IMR-90 (cell line): ENCODE results near the gene EXOC2. TPM values are rescaled to one million over a fixed set of nuclear protein-coding genes. Genes with fewer than 3 reads are reported as not detected.

Source experiments
- ATAC-seq: fragments of 200-7000 bp; cut with Tn5 transposase; 2 replicates; pipeline ENCODE4 v1.9.1; 2020; ENCODE audit warnings: low read depth, mild to moderate bottlenecking, moderate library complexity
- BruUV-seq: library from RNA; stranded (reverse); fragments of 400-500 nt; replicated peaks from 2 replicates; lab custom pipeline; 2021; lab: Mats Ljungman, UMichigan
- CTCF ChIA-PET: fragments of 300-600 bp; formaldehyde crosslinking; extraction: SDS; loops from one replicate; lab custom pipeline; 2021; ENCODE audit warnings: antibody characterized with exemption; lab: Yijun Ruan, JAX
- POLR2A ChIA-PET: fragments of 300-600 bp; sonication (Branson Sonifier 250); formaldehyde crosslinking; loops from one replicate; lab custom pipeline; 2022; ENCODE audit warnings: antibody characterized with exemption; ENCODE audit not compliant: unreplicated experiment; lab: Charles Lee
- DNase-seq: peaks from one replicate; pipeline ENCODE4 v3.0.0; 2013
- H2AFZ ChIP-seq: replicated peaks from 2 replicates; pipeline ENCODE3; 2013; ENCODE audit warnings: low read length, mild to moderate bottlenecking; ENCODE audit not compliant: poor library complexity
- H2AK5ac ChIP-seq: 2 replicates; pipeline ENCODE4 v1.6.1; 2013; ENCODE audit warnings: low read depth, low read length, inconsistent platforms
- H2AK9ac ChIP-seq: replicated peaks from 2 replicates; pipeline ENCODE3; 2013; ENCODE audit warnings: mild to moderate bottlenecking, low read depth, low read length, moderate library complexity; ENCODE audit not compliant: poor library complexity
- H2BK120ac ChIP-seq: 2 replicates; pipeline ENCODE4 v1.6.1; 2013; ENCODE audit warnings: low read depth, low read length, inconsistent platforms
- H2BK15ac ChIP-seq: 3 replicates; pipeline ENCODE4 v1.6.1; 2013; ENCODE audit warnings: low read depth, low read length, inconsistent platforms
- H2BK20ac ChIP-seq: 2 replicates; pipeline ENCODE4 v1.6.1; 2013; ENCODE audit warnings: low read depth, mild to moderate bottlenecking, inconsistent platforms, low read length, moderate library complexity
- H2BK5ac ChIP-seq: 2 replicates; pipeline ENCODE4 v1.6.1; 2013; ENCODE audit warnings: mild to moderate bottlenecking, low read depth, low read length, inconsistent platforms; ENCODE audit not compliant: poor library complexity, severe bottlenecking
- H3K14ac ChIP-seq: replicated peaks from 2 replicates; pipeline ENCODE4 v1.6.1; 2013; ENCODE audit warnings: low read depth, low read length, inconsistent platforms
- H3K18ac ChIP-seq: 2 replicates; pipeline ENCODE4 v1.6.1; 2013; ENCODE audit warnings: low read depth, low read length, control low read depth
- H3K23ac ChIP-seq: 2 replicates; pipeline ENCODE4 v1.6.1; 2013; ENCODE audit warnings: low read depth, low read length, inconsistent platforms
- H3K27ac ChIP-seq: 2 replicates; pipeline ENCODE4 v1.5.1; 2013; ENCODE audit warnings: mild to moderate bottlenecking, control low read depth, low read length; ENCODE audit not compliant: insufficient read depth
- H3K27me3 ChIP-seq: 2 replicates; pipeline ENCODE4 v1.6.1; 2013; ENCODE audit warnings: low read length; ENCODE audit not compliant: control insufficient read depth, insufficient read depth
- H3K36me3 ChIP-seq: 2 replicates; pipeline ENCODE4 v1.6.1; 2013; ENCODE audit warnings: low read length, mixed read lengths; ENCODE audit not compliant: control insufficient read depth, insufficient read depth
- H3K4ac ChIP-seq: 2 replicates; pipeline ENCODE4 v1.6.1; 2013; ENCODE audit warnings: low read depth, low read length, inconsistent platforms
- H3K4me1 ChIP-seq: 2 replicates; pipeline ENCODE4 v1.6.1; 2013; ENCODE audit warnings: low read length, mixed read lengths; ENCODE audit not compliant: control insufficient read depth, insufficient read depth
- H3K4me2 ChIP-seq: 2 replicates; pipeline ENCODE4 v1.6.1; 2013; ENCODE audit warnings: low read depth, mild to moderate bottlenecking, control low read depth, low read length, moderate library complexity
- H3K4me3 ChIP-seq: 2 replicates; pipeline ENCODE4 v1.5.1; 2013; ENCODE audit warnings: low read depth, mild to moderate bottlenecking, control low read depth, low read length, moderate library complexity; ENCODE audit not compliant: insufficient read depth
- H3K56ac ChIP-seq: 2 replicates; pipeline ENCODE4 v1.6.1; 2013; ENCODE audit warnings: low read length, inconsistent platforms; ENCODE audit not compliant: insufficient read depth; ENCODE audit errors: extremely low read depth
- H3K79me1 ChIP-seq, 2 experiments: 2 replicates each; pipeline ENCODE4 v1.6.1; 2013; ENCODE audit warnings: low read length in 2 of 2, inconsistent platforms in 1 of 2, low read depth in 1 of 2
- H3K9ac ChIP-seq: 2 replicates; pipeline ENCODE4 v1.6.1; 2013; ENCODE audit warnings: low read depth, low read length, control low read depth
- H3K9me1 ChIP-seq: 2 replicates; pipeline ENCODE4 v1.6.1; 2013; ENCODE audit warnings: low read length, inconsistent platforms; ENCODE audit not compliant: insufficient read depth
- H3K9me3 ChIP-seq: 2 replicates; pipeline ENCODE4 v1.6.1; 2013; ENCODE audit warnings: low read length; ENCODE audit not compliant: control insufficient read depth, insufficient read depth
- H4K20me1 ChIP-seq: 2 replicates; pipeline ENCODE4 v1.6.1; 2013; ENCODE audit warnings: low read length, inconsistent platforms; ENCODE audit not compliant: insufficient read depth
- H4K5ac ChIP-seq: 2 replicates; pipeline ENCODE4 v1.6.1; 2013; ENCODE audit warnings: mild to moderate bottlenecking, low read depth, low read length, control low read depth
- H4K8ac ChIP-seq, 2 experiments: 2 replicates each; pipeline ENCODE4 v1.6.1; 2013; ENCODE audit warnings: low read depth in 2 of 2, low read length in 2 of 2, control low read depth in 1 of 2, inconsistent platforms in 1 of 2
- H4K91ac ChIP-seq: 2 replicates; pipeline ENCODE4 v1.6.1; 2013; ENCODE audit warnings: low read depth, low read length, inconsistent platforms; ENCODE audit not compliant: insufficient read depth
- CEBPB ChIP-seq: IDR thresholded peaks from 2 replicates; pipeline ENCODE4 v1.6.1; 2012; ENCODE audit warnings: low read depth, low read length, improper control_type of control experiment
- CTCF ChIP-seq: conservative IDR thresholded peaks from 2 replicates; pipeline ENCODE4 v1.5.1; 2012; ENCODE audit warnings: mild to moderate bottlenecking, low read depth, low read length, improper control_type of control experiment
- ELK1 ChIP-seq: fragments of 150-350 bp; IDR thresholded peaks from 2 replicates; pipeline ENCODE4 v1.6.1; 2016; ENCODE audit warnings: low read depth, mild to moderate bottlenecking, low read length, moderate library complexity, borderline replicate concordance
- FOS ChIP-seq: fragments of 150-350 bp; IDR thresholded peaks from 2 replicates; pipeline ENCODE4 v1.6.1; 2016; ENCODE audit warnings: low read depth, low read length
- MAFK ChIP-seq: IDR thresholded peaks from 2 replicates; pipeline ENCODE4 v1.6.1; 2012; ENCODE audit warnings: low read depth, low read length, improper control_type of control experiment
- MAZ ChIP-seq: IDR thresholded peaks from 2 replicates; pipeline ENCODE4 v1.6.1; 2012; ENCODE audit warnings: low read depth, mild to moderate bottlenecking, low read length, improper control_type of control experiment, moderate library complexity, borderline replicate concordance
- MXI1 ChIP-seq: IDR thresholded peaks from 2 replicates; pipeline ENCODE4 v1.6.1; 2012; ENCODE audit warnings: low read depth, mild to moderate bottlenecking, low read length, moderate library complexity, borderline replicate concordance
- NFE2L2 ChIP-seq: fragments of 150-350 bp; IDR thresholded peaks from 2 replicates; pipeline ENCODE4 v1.6.1; 2016; ENCODE audit warnings: low read depth, mild to moderate bottlenecking, low read length
- POLR2A ChIP-seq: IDR thresholded peaks from 2 replicates; pipeline ENCODE4 v1.6.1; 2012; ENCODE audit warnings: mild to moderate bottlenecking, low read depth, low read length
- RAD21 ChIP-seq: IDR thresholded peaks from 2 replicates; pipeline ENCODE4 v1.6.1; 2012; ENCODE audit warnings: low read length, improper control_type of control experiment
- RCOR1 ChIP-seq: IDR thresholded peaks from 2 replicates; pipeline ENCODE4 v1.6.1; 2012; ENCODE audit warnings: mild to moderate bottlenecking, low read length, improper control_type of control experiment; ENCODE audit not compliant: insufficient replicate concordance
- SMC3 ChIP-seq: fragments of 150-350 bp; IDR thresholded peaks from 2 replicates; pipeline ENCODE4 v1.6.1; 2016; ENCODE audit warnings: low read depth, mild to moderate bottlenecking, antibody characterized with exemption, low read length, moderate library complexity
- WGBS, 2 experiments: methylation state at CpG; one replicate each; pipeline versions ENCODE4 v1.1.5 to v1.1.7; 2013; ENCODE audit warnings: missing lambda C conversion rate in 2 of 2; ENCODE audit not compliant: insufficient read length in 1 of 2; ENCODE audit errors: extremely low coverage in 2 of 2; 5-methylcytosine and 5-hydroxymethylcytosine counted together
- dilution Hi-C: fragments of 300-500 bp; cut with HindIII; formaldehyde crosslinking; loops from one replicate; pipeline ENCODE4 v1.14.3; 2018; ENCODE audit warnings: low sequenced_read_pairs; ENCODE audit not compliant: unreplicated experiment
- in situ Hi-C: fragments of 300-500 bp; cut with MboI; formaldehyde crosslinking; loops from 3 replicates; pipeline ENCODE4 v1.14.3; 2019; ENCODE audit warnings: low sequenced_read_pairs, inconsistent platforms, mixed read lengths
- intact Hi-C: fragments of 100-400 bp; cut with micrococcal nuclease; formaldehyde crosslinking; loops from 2 replicates; pipeline ENCODE4 v1.10.0; 2022
- polyA plus RNA-seq, 3 experiments: library from polyadenylated mRNA; depleted of rRNA; stranded (reverse); fragments of >200 nt; gene quantifications; 2 replicates each; pipeline ENCODE4 v1.2.3, GENCODE V29; 2012; ENCODE audit warnings: low replicate concordance in 1 of 3
- total RNA-seq: library from RNA; depleted of rRNA; stranded (reverse); fragments of >200 nt; gene quantifications from 2 replicates; pipeline ENCODE4 v1.2.3, GENCODE V29; 2012
- TF ChIP-seq, protein P1 (sequence below): fragments of 150-350 bp; IDR thresholded peaks from 2 replicates; pipeline ENCODE4 v1.6.1; 2017; ENCODE audit warnings: mild to moderate bottlenecking, antibody characterized with exemption, low read length, low read depth

EXOC2 gene
- total and polyA plus RNA-seq, 2 of the 4 experiments (the other 2 are of a cell fraction): 13.1 to 37.3 TPM

DNA sequence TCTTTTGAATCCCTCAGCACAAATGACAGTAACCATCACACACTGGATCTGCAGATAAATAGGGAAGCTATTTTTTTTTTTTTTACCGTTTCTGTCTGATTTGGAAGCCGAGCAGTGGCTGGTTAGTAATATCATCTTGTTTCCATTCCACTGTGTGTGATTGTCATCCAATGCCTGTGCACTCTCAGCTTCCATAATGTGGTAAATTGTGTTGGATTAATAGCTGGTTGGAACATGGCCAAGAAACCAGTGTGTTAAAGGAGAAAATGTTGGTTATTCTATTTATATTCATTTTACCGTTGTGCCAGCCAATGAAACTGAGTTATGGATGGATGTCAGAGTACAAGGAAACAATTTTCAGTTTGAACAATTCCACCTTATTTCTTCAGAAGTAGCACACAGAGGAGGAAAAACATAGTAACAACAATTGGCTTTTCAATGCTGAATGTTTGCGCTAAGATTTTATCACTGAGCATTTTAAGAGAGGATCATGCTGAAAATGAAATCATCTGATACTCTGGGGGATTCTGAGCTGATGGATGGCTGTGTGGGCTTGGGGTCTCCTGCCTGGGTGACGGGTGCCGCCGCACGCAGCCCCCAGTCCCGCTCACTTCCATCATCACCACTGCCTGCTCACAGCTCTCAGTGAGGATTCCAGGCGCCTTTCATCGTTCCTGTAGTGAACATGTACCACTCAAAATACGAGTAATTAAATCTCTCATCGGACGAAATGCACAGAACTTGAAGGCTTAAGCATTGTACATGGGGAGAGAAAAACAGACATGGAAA, 40.7 kb upstream of the EXOC2 start (continued):
- TF ChIP-seq CEBPB: no peak

- 0% methylated on average over 1 of the region's 7 CpGs; no CpG with 5 or more reads in 1 of the 2 experiments for WGBS, 2 experiments
- ATAC-seq (no peak), DNase-seq (no peak)
- no peaks in the 10 kb centered on the region for H3K36me3 ChIP-seq
- no peak overlapping the region for H2AK9ac ChIP-seq
- H3K4me2 ChIP-seq: no peak overlapping the region
- no peak overlapping the region for H2BK5ac ChIP-seq
- H3K9me3 ChIP-seq: no peaks in the 10 kb centered on the region
- H2AFZ ChIP-seq: no peak overlapping the region
- H4K5ac ChIP-seq: no peak overlapping the region
- H3K27ac ChIP-seq: no peak overlapping the region
- H3K9ac ChIP-seq: no peak overlapping the region
- no peak overlapping the region for H3K56ac ChIP-seq
- H2BK15ac ChIP-seq: no peak overlapping the region
- no peak overlapping the region for H2AK5ac ChIP-seq
- H3K9me1 ChIP-seq: no peaks in the 10 kb centered on the region
- H3K27me3 ChIP-seq: peaks cover 26% of the 10 kb centered on the region
- ChIA-PET POLR2A (no interaction called here), CTCF (interaction anchor here (1.2 to 2.1 kb wide), 2 partner anchors 9 to 10 kb away, joined by 4 to 6 read pairs; no protein-coding TSS in a partner anchor)
- H2BK20ac ChIP-seq: no peak overlapping the region
- in situ Hi-C loops: no loop called here
- no peaks in the 10 kb centered on the region for H3K4me1 ChIP-seq
- H4K20me1 ChIP-seq: no peaks in the 10 kb centered on the region
- H3K4ac ChIP-seq: no peak overlapping the region
- no peak overlapping the region for H3K4me3 ChIP-seq
- no peak overlapping the region for H3K18ac ChIP-seq
- intact Hi-C loops: no loop called here
- H3K79me1 ChIP-seq: no peaks in the 10 kb centered on the region
- H2BK120ac ChIP-seq: no peak overlapping the region
- dilution Hi-C loops: no loop called here
- no peak overlapping the region for H3K14ac ChIP-seq
- no peak overlapping the region for H4K91ac ChIP-seq
- H4K8ac ChIP-seq: no peak overlapping the region
- BruUV-seq: no TSS peak
- H3K23ac ChIP-seq: no peak overlapping the region
- TF ChIP-seq NFE2L2 (no peak), POLR2A (no peak), MAFK (no peak), RAD21 (no peak), SMC3 (no peak), FOS (no peak), MAZ (no peak), CEBPB (no peak), ELK1 (no peak), CTCF (no peak), RCOR1 (no peak), MXI1 (no peak)
- TF ChIP-seq, protein P1, sequence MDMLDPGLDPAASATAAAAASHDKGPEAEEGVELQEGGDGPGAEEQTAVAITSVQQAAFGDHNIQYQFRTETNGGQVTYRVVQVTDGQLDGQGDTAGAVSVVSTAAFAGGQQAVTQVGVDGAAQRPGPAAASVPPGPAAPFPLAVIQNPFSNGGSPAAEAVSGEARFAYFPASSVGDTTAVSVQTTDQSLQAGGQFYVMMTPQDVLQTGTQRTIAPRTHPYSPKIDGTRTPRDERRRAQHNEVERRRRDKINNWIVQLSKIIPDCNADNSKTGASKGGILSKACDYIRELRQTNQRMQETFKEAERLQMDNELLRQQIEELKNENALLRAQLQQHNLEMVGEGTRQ: no peak
These were observed 39.0 kb upstream of the EXOC2 start for GRCh38 chr6:731924-732323.
